ENCODE measurements around the gene ENTREP1.

Gene ENTREP1

DNA sequence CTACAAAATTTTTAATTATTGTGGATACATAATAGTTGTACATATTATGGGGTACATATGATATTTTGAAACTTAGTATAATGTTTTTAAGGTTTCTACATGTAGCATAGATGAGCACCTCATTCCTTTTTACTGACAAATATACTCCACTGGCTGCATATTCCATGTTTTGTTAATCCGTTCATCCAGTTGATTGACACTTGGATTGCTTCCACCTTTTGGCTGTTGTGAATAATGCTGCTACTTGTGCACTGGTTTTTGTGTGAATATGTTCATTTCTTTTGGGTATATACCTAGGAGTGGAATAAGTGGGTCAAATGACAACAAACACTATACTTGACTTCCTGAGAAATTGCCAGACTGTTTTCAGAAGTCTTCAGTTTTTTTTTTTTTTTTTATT, 2.8 kb upstream of the ENTREP1 start:
- DNase-seq (ENCODE audit: low spot score) = no peak

DNA sequence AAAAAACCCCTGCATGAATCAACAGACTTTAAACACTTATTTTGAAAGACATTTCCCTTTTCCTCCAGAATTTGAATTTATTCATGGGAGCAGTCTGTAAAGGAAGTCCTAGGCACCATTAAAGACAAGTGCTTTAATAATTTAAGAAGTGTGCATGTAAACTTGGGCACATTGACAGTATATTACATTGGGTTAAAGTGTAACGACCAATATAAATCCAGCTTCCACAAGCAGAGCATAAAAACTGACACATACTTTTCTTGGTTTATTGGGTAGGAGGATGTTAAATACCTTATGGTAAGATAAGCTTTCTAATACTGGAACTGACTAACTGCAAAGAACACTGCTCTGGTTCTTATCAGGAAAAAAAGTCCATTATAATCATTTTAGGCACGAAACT, 1.2 kb upstream of the ENTREP1 start:
- DNase-seq (ENCODE audit: low spot score) = no peak

DNA sequence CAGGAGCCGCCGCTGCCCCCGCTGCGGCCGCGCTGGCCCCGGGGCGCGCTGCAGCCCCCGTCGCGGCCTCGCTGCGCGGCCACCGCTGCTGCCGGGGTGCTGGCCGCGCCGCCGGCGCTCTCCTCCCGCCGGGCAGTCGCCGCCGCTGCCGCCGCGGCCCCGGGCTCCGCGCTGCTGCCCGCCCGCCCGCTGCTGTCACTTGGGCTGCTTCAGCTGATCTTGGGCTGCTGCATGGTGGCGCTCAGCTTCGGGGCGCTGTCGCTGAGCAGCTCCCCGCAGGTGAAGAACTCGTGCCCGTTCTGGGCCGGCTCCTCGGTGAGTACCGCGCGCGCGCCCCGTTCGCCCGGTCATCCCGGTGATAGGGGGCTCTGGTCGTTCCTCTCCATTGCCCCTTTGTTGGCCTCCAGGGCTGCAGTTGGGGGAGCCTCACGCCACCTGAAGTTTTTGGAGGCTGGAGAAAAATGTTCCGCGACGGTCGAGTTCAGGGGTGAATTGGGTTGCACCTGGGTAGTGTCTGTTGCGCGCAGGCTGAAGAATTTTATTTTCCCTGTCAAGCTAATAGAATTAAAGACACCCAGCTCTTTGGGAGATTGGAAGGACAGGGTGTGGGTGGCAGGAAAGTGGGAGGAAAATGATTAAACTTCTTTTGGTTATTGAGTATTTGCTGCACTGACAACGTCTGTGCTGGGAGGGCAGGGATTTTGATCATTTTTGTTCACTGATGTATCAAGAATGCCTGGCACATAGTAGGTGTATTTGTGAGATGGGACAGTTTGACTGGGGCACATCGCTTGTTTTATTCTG, 596 bp downstream of the ENTREP1 start:
- DNase-seq (ENCODE audit: low spot score) = no peak

DNA sequence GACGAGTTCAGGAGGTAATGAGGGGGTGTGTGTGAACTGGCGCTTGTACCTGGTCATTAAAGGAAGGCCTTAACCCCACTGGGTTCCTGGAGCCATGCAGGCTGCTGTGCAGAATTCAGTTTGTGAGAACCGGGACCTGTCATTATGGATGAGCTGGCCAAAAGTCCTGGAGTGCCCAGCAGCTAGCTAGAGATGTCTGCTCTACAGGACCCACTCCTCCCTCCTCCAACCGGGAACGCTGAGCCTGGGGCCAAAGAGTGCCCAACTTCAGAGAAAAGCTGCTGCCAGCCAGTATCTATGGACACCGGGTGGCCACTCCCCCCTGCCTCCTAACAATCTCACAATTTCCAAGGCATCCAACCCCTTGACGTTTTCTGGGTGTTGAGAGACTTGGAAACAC, 1.2 kb downstream of the ENTREP1 start:
- no peak for DNase-seq (ENCODE audit: low spot score)

DNA sequence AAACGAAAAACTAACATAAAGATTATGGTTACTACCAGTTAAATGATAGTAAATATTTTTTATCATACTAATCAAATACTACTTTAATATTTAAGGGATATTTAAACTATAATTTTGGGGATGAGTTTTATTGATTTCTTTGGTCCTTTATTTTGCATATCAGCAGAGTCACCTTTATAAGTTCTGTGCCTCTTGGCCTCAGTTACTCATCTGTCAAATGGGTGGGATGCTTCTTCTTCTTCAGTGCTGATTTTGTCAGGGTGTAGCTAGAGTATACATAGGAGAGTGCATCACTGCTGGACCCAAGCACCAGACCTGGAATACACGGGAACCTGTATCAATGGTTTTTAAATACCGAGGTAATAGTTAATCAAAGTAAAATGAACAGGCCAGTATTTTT, 5.6 kb downstream of the ENTREP1 start:
- DNase-seq (ENCODE audit: low spot score) = no peak

DNA sequence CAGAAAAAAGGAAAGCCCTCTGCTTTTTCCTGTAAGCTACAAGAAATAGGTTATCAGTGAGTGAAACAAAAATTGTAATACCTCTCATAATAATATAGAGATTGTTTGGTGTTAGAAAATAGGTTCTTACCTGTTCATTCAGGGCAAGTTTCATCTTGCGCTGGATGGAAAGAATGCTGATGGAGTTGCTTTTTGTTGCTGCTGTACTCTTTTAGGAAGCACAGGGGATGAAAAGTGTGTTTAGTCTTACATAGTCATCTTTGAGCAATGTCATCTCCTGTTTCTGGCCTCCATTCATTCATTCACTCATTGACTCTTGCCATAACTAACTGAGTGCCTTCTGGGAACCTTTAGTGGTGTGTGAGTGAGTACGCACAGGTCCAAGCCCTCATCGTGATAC, 6.4 kb downstream of the ENTREP1 start:
- no peak for DNase-seq (ENCODE audit: low spot score)

DNA sequence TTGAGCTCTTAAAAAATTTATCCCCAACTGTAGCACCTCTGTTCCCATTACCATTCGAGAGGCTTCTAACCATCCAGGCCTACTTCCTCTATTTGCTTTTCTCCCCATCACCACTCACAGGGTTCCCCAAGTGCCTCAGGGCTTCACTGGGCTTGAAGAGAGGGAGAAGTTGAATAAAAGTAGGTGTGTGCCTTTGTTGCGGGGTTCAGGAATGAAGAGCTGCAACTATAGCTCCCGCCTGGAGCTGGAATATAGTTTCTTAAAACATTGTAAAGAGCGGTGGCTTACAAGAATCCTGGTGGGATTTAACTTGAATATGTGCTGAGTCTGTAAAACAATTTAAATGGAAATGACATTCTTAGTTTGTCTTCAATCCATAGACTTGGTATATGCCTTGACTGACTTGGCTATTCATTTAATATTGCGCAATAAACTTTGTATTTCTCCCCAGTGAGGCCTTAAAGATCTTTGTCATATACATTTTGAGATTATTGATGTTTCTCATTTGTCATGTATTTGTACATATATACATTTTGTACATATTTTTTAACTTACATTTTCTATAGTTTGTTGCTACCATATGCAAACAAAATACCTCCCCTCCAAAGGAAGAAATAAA, 7.2 kb downstream of the ENTREP1 start:
- no peak for DNase-seq (ENCODE audit: low spot score)

DNA sequence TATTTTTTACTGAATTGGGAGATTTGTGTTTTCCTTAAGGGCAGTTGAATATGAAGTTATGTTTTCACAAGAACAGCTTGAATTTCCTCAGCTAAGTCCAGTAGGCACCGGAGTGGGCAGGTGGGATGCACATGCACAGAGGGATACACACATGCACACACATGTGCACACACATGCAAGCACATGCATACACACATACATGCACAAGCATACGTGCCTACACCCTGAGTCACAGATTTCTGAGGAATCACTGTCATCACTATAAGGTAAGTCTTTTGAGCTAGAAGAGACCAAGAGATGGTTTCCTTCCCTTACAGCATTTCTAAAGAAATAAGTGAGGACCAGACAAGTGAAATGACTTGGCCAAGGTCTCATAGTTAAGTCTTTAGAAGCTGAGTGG, 8.7 kb downstream of the ENTREP1 start:
- DNase-seq (ENCODE audit: low spot score) = no peak

DNA sequence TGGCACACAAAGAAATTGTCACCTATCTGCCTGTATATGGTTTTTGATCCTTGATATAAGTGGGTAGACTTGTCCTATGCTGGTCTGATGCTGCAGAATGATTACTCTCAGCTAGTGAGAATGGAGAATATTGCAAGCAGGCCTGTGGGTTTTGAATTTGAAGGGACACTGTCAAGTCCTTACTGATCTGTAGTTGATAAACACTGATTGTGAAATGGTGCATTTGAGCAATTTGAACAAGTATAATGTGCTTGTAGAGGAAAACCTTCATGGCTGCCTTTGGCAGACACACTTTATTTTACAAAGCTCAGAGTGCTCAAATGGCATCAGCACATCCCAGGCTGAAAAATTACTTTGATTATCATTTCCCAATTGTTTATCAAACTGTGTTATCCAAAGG, 9.3 kb downstream of the ENTREP1 start:
- no peak for DNase-seq (ENCODE audit: low spot score)

DNA sequence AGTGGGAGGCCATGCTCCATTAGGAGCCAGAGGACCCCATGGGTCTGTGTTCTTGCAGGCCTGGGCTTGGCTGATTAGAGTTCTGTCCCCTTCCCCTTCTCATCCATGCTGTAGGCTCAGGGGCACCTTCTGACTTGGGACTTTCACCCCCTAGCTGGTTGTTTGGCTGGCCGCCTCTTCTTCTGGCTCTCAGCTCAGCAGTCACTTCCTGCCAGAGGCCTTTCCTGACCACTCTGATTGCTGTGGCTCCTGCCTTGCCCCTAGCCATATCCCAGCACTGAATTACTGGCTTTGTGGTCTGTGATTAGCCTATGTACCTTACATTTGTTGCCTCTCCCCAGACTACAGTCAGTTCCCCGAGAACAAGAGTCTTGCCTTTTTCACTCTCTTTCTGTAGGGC, 14.6 kb downstream of the ENTREP1 start:
- no peak for DNase-seq (ENCODE audit: low spot score)

DNA sequence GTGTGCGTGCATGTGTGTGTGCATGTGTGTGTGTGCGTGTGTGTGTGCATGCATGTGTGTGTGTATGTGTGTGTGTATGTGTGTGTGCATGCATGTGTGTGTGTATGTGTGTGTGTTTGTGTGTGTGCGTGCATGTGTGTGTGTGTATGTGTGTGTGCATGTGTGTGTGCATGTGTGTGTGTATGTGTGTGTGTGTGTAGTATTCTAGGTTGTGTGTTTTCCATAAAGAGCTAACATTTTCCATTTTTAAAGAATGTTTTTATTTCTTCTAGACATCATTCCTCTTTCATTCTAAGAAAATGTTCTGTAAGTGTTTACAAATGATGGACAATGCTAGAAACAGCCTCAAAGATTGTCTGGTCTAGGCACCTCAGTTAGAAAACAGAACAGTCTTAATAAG, 15.6 kb downstream of the ENTREP1 start:
- DNase-seq (ENCODE audit: low spot score) = no peak

DNA sequence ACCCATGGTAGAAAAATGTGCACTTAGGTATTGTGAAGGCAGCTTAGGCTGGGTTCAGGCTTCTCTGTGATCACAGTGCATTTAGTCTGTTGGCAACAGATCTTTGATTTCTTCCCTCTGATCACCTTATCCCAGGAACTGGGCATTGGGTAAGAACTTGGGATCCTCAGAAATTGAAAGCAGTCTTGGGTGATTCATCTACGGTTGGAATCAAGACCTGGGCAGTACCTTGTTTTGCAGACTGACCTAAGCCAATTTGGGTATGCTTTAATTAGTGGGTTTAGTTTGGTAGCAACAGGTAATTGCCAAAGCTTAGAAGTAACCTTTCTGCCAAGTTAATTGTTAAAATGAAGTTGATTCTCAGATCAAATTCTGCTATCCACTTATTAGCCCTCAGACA, 17.8 kb downstream of the ENTREP1 start:
- DNase-seq (ENCODE audit: low spot score) = no peak

DNA sequence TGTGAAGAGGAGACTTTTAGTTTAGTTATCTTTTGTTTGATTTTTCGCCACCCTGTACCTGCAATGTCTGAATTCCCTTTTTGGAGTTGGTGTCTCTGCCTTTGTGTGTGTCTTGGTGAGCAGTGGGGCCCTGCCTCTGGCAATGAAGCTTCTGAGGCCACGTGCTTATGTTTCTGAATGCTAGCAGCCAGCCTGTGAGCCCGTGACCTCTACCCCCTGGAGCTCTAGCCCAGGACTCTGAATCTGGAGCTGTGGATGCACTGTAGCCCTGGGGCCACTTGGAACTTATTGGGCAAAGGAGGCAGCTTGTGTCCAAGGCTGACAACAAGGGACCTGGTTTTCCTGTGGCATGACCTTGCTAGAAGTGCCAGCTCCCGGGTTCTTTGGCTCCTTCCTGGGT, 19.4 kb downstream of the ENTREP1 start:
- DNase-seq (ENCODE audit: low spot score) = no peak

DNA sequence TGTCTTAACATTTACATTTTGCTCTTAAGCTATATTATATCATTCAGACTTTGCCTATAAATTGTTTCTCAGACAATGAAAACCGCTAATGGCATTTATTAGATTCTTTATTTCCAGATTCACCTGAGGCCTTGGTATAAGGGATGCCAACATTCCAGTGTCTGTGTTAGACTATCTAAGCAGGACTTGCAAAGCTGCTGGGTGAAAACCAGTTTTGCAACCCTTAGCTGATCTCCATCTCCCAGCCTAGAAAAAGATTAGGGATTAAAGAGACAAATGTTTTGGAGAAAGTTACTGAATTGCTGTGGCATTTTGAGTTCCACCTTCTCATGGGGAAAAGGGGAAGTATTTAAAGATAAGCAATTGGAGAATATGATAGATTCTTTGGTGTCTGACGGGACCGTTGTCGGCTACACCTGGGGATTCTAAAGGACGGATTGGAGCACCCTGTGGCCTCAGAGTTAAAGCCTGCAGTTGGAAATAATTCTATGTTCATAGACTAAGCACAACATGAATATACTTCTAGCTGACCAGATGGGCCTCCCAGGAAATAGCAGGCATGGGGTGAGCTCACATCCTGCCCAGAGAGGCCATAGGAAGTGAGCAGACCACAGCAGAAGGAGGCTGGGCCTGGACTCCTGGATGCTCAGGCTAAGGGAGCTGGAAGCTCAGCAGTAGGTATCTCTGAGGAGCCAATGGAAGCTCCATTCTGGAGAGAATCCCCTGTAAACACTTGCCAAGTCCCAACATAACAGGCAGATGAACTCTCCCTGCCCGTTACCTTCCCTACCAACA, 21.8 kb downstream of the ENTREP1 start:
- peak; percentile 55 for DNase-seq (ENCODE audit: low spot score)

DNA sequence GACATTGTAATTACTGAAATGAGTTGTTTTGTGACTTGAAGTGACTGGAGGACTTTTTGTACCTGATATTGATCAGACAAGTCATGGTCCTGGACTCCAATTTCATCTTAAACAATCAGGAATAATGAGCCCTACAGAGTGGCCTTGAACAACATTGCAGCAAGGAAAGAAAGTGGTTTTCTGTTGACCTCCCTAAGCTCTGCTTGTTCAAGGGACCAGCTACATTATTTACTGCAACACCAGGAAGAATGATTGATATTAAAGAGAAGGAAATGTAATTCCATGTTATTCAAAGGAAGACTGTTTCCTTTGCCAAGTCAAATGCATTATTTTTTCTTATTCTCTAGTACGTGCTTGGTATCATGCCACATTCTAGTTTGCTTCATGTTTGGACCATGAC, 22.6 kb downstream of the ENTREP1 start:
- no peak for DNase-seq (ENCODE audit: low spot score)

DNA sequence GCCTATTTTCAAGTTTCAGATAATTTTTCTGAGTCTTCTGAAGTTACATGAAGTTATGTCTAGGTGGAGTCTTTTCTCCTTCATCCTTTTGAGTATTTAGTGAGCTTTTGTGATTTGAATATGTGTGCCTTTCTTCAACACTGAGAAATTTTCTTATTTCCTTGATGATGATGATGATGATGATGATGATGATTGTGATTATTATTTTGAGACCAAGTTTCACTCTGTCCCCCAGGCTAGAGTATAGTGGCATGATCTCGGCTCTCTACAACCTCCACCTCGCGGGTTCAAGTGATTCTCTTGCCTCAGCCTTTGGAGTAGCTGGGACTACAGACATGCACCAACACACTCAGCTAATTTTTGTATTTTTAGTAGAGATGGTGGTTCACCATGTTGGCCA, 26.2 kb downstream of the ENTREP1 start:
- DNase-seq (ENCODE audit: low spot score) = no peak

DNA sequence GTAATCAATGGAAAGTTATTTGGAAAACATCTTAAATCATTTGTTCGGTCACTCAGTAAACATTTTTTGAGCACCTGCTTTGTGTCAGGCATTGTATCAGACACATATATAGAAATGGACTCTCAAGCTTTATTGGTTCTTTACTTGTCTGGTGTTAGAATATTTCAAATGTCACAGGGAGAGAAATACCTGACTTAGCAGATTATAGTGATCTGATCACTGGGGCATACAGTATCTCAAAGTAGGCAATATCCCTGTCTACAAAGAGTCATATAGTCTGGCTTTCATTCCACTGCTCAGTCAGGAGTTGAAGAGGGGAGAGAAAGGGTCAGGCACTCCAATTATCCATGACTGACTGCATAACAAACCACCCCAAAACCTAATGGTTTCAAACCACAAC, 30.2 kb downstream of the ENTREP1 start:
- DNase-seq (ENCODE audit: low spot score) = no peak

DNA sequence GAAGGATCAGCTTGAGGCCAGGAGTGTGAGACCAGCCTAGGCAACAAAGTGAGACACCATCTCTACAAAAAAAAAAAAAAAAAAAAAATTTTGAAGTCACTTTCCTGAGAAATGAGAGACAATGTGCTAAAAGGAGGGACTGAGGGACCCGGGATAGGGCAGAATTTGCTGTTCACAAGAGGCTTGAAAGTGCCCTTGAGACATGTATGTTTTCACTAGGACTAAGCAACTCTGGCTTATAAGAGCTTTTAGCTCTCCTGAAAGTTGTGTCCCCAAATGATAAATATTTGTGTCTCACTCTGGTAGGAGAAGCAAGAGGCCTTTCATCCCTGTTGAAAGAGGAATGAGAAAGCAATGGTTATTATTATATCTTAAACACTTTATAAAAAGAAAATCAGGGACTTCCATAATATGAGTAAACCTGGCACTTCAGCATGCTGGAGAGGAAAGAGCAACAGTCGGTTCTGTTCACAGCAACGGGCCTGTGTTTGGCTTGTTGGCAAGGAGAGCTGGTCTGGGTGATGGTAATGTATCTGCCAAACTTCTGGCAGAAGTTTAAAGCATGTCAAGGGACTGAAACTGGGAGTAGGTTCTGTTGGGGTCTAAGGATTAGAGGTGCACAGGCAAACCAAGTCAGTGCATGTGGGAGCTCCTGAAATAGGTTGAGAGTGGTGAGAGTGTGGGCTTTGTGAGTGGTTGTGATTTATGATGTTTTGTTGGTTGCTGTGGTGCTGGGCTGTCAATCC, 32.2 kb downstream of the ENTREP1 start:
- no peak for DNase-seq (ENCODE audit: low spot score)

DNA sequence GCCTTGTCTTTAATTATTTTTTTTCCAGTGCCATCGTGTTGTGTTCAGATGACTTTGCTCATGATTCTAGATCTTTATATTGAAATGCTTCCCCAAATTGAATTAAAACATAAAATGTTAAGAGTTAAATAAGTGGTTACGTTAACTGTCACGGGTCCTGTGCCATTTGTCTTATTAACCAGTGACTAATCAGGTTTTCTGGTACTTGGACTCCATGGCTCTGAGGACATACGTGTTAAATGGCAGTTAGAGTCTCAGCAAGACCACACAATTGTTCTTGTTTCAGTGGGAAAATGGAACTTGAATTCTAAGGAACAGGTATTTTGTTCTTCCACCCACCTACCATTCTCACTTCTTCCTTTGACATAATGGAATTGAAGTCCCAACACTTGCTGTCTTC, 32.8 kb downstream of the ENTREP1 start:
- DNase-seq (ENCODE audit: low spot score) = no peak

DNA sequence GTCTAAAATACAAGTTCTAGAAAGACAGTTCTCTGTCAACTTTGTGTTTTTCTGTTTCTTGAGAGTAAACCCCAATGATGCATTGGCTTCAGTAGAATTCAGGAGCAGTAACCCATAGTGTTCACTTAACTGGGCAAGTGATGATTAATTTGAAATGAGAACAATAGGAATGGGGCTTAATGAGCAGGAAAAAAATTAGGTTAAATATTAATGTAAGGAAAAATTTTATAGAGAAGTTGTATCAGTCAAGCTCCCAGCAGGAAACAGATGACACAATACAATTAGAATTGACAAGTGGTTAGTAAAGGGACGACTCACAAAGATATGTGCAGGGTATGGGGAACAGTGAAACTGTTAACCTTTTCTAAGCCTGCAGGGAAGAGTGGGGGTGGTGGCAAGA, 38.2 kb downstream of the ENTREP1 start:
- no peak for DNase-seq (ENCODE audit: low spot score)

DNA sequence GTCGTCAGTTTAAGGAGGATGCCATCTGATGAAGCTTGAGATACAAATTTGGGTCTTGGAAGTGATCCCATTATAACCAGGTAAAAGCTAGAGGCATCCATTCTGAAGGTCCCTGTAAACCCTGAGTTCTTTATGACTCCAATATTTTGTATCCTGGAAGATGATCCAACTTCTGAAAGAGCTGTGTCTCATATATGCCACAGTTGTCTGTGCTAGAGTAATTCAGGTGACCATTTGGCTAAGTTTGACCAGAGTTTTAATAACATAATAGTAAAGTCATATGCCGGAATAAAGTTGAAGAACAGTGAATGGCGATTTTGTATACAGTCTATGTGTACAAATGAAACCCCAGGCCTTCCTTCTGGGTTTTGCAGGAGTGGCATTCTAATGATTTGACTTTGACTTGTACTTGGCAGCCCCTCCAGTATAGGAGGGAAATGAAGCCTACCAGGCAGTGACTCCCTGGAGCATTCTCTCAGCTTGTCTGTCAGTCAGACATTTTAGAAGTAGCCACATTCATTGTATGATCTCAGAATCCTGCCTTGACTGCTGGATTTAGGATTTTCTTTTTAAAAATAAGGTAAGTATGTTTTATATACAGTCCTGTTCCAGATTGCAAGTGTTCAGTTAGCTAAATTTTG, 39.6 kb downstream of the ENTREP1 start:
- no peak for DNase-seq (ENCODE audit: low spot score)

DNA sequence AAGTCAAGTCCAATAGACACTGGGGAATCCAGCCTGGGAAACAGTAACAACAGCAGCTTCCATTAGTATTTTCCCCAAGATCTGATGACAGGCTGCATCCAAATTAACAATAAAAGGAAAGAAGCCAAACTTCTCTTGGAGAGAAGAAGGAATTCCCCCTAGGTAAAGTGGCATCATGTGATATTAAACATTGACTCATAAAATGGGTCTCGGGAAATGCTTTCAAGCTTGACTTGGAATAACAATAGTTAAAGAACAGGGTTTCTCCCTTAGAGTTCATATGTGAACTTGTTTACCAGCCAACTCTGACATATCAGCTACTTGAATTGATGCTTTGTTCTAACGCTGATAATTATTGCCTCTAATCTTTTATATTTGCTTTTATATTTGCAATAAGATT, 45.4 kb downstream of the ENTREP1 start:
- DNase-seq (ENCODE audit: low spot score) = no peak
